Hepatocyte (in vitro differentiated cells): Measurements from ENCODE around the gene RUBCN. TPM values are rescaled to one million over a fixed set of nuclear protein-coding genes. Genes with fewer than 3 reads are reported as not detected.

Source experiments
- DNase-seq: peaks from one replicate; pipeline ENCODE4 v3.0.0-alpha.2; 2016; ENCODE audit warnings: low spot score
- H2AFZ ChIP-seq: fragments of 200-600 bp; sonication (generic); 2 replicates; pipeline ENCODE4 v1.6.0; 2016; ENCODE audit warnings: antibody characterized with exemption, mild to moderate bottlenecking
- H3K27ac ChIP-seq: fragments of 200-600 bp; sonication (generic); 2 replicates; pipeline ENCODE4 v1.5.1; 2016; ENCODE audit warnings: mild to moderate bottlenecking
- H3K27me3 ChIP-seq: fragments of 200-600 bp; sonication (generic); 2 replicates; pipeline ENCODE4 v1.6.1; 2016
- H3K36me3 ChIP-seq: fragments of 200-600 bp; sonication (generic); replicated peaks from 2 replicates; pipeline ENCODE4 v1.5.1; 2016; ENCODE audit warnings: low read depth; ENCODE audit not compliant: insufficient read depth
- H3K4me1 ChIP-seq: fragments of 200-600 bp; sonication (generic); 2 replicates; pipeline ENCODE4 v1.5.1; 2016; ENCODE audit warnings: mild to moderate bottlenecking, moderate library complexity; ENCODE audit not compliant: insufficient read depth
- H3K4me2 ChIP-seq: fragments of 200-600 bp; sonication (generic); 2 replicates; pipeline ENCODE4 v1.6.0; 2016
- H3K4me3 ChIP-seq: fragments of 200-600 bp; sonication (generic); 2 replicates; pipeline ENCODE4 v1.5.1; 2016; ENCODE audit warnings: mild to moderate bottlenecking
- H3K79me2 ChIP-seq: fragments of 200-600 bp; sonication (generic); 2 replicates; pipeline ENCODE4 v1.6.0; 2017; ENCODE audit warnings: mild to moderate bottlenecking
- H3K9me2 ChIP-seq: fragments of 200-600 bp; sonication (generic); replicated peaks from 2 replicates; pipeline ENCODE4 v1.6.0; 2017; ENCODE audit warnings: mild to moderate bottlenecking; ENCODE audit not compliant: insufficient read depth
- H3K9me3 ChIP-seq: fragments of 200-600 bp; sonication (generic); 2 replicates; pipeline ENCODE4 v1.5.1; 2016; ENCODE audit warnings: low read depth, mild to moderate bottlenecking
- H4K20me1 ChIP-seq: fragments of 200-600 bp; sonication (generic); 2 replicates; pipeline ENCODE4 v1.6.0; 2016; ENCODE audit warnings: mild to moderate bottlenecking; ENCODE audit not compliant: insufficient read depth, poor library complexity, severe bottlenecking
- EZH2 ChIP-seq: fragments of 200-600 bp; sonication (generic); IDR thresholded peaks from 2 replicates; pipeline ENCODE4 v1.6.1; 2016; ENCODE audit warnings: antibody characterized with exemption, mild to moderate bottlenecking, borderline replicate concordance
- EZH2phosphoT487 ChIP-seq: fragments of 200-600 bp; sonication (generic); IDR thresholded peaks from one replicate; pipeline ENCODE4 v1.6.1; 2018; ENCODE audit warnings: antibody characterized with exemption, mild to moderate bottlenecking, low read depth, moderate library complexity; ENCODE audit not compliant: unreplicated experiment, severe bottlenecking
- WGBS: methylation state at CpG from one replicate; pipeline ENCODE4 v1.1.6; 2016; ENCODE audit warnings: low lambda C conversion rate; ENCODE audit errors: missing lambda C conversion rate; 5-methylcytosine and 5-hydroxymethylcytosine counted together
- polyA plus RNA-seq: library from polyadenylated mRNA; unstranded; fragments of >200 nt; fragmentation: Nextera tagmentation; extraction: Ambion mirVana; gene quantifications from 2 replicates; pipeline ENCODE4 v1.2.1, GENCODE V29; 2016
- total RNA-seq: library from RNA; depleted of rRNA; stranded (reverse); fragments of >200 nt; gene quantifications from 2 replicates; pipeline ENCODE4 v1.2.3, GENCODE V29; 2014
- TF ChIP-seq, protein P1 (sequence below): fragments of 200-600 bp; sonication (generic); IDR thresholded peaks from 2 replicates; pipeline ENCODE4 v1.5.1; 2016; ENCODE audit warnings: antibody characterized with exemption, mild to moderate bottlenecking; ENCODE audit not compliant: poor library complexity

RUBCN gene
- total and polyA plus RNA-seq, 2 experiments from 2014 or later = 7.2 to 11.0 TPM

DNA sequence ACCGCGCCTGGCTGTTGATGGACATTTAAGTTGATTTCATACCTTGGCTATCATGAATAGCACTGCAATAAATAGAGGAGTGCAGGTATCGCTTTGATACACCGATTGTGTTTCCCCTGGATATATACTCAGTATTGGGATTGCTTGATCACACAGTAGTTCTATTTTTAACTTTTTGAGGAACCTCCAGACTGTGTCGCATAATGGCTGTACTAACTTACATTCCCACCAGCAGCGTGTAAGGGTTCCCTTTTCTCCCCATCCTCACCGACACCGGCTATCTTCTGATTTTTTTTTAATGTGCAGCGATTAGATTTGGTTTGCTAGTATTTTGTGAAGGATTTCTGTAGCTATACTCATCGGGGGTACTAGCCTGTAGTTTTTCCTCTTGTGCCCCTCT lies 16.0 kb downstream of the RUBCN start:
- 90% methylated on average over 10 of the region's 10 CpGs for WGBS

DNA sequence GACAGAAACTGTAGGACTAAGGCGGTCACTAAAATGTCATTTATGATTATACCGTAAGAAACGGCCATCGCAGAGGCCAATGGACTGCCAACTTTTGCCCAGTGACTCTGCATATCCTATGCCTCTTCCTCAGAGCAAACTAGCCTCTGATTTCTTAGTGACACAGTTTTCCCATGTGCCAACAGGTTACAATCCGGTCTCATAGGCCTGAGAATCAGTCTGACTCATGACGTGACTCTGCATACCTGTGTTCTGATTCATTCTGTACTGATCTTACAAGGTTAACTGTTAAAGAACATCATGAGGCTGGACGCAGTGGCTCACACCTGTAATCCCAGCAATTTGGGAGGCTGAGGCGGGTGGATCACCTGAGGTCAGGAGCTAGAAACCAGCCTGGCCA lies 17.8 kb downstream of the RUBCN start:
- H3K4me1 ChIP-seq = no peaks in the 10 kb centered on the region
- no peaks in the 10 kb centered on the region for H4K20me1 ChIP-seq
- peaks cover 8% of the 10 kb centered on the region for H3K79me2 ChIP-seq
- TF ChIP-seq, protein P1, sequence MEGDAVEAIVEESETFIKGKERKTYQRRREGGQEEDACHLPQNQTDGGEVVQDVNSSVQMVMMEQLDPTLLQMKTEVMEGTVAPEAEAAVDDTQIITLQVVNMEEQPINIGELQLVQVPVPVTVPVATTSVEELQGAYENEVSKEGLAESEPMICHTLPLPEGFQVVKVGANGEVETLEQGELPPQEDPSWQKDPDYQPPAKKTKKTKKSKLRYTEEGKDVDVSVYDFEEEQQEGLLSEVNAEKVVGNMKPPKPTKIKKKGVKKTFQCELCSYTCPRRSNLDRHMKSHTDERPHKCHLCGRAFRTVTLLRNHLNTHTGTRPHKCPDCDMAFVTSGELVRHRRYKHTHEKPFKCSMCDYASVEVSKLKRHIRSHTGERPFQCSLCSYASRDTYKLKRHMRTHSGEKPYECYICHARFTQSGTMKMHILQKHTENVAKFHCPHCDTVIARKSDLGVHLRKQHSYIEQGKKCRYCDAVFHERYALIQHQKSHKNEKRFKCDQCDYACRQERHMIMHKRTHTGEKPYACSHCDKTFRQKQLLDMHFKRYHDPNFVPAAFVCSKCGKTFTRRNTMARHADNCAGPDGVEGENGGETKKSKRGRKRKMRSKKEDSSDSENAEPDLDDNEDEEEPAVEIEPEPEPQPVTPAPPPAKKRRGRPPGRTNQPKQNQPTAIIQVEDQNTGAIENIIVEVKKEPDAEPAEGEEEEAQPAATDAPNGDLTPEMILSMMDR = no peak
- TF ChIP-seq EZH2 = no peak
- TF ChIP-seq EZH2phosphoT487 = no peak
- WGBS = 71% methylated on average over 8 of the region's 8 CpGs
- H3K9me3 ChIP-seq = peaks cover 8% of the 10 kb centered on the region
- H3K27ac ChIP-seq = peak overlapping the region; percentile 79
- no peak overlapping the region for H3K4me2 ChIP-seq
- no peaks in the 10 kb centered on the region for H3K9me2 ChIP-seq
- no peaks in the 10 kb centered on the region for H3K27me3 ChIP-seq
- H3K4me3 ChIP-seq = no peak overlapping the region
- H2AFZ ChIP-seq = no peak overlapping the region
- no peaks in the 10 kb centered on the region for H3K36me3 ChIP-seq
- DNase-seq = peak; percentile 78

More for the DNA sequence above, 16.0 kb downstream of the RUBCN start:
- Histone ChIP-seq H3K9me3 (peaks cover 8% of the 10 kb centered on the region), H3K27me3 (no peaks in the 10 kb centered on the region), H3K4me2 (no peak overlapping the region), H3K27ac (no peak overlapping the region), H3K4me3 (no peak overlapping the region), H2AFZ (no peak overlapping the region), H3K36me3 (no peaks in the 10 kb centered on the region), H3K79me2 (peaks cover 8% of the 10 kb centered on the region), H3K4me1 (no peaks in the 10 kb centered on the region), H3K9me2 (no peaks in the 10 kb centered on the region), H4K20me1 (no peaks in the 10 kb centered on the region)
- TF ChIP-seq EZH2phosphoT487 (no peak), EZH2 (no peak)
- TF ChIP-seq, protein P1 = no peak
- no peak for DNase-seq

DNA sequence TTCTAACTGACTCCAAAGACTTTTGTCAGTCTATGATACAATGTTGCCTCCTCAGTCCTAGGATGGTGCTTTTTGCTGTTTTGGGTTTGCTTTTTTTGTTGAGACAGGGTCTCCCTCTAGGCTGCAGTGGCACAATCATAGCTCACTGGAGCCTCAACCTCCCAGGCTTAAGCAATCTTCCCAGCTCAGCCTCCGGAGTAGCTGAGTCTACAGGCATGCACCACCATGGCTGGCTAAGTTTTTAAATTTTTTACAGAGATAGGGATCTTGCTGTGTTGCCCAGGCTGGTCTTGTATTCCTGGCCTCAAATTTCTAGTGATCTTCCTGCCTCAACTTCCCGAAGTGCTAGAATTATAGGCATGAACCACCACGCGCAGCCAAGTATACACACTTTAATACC lies 22.5 kb downstream of the RUBCN start:
- Histone ChIP-seq H3K27me3 (no peaks in the 10 kb centered on the region), H3K9me2 (no peaks in the 10 kb centered on the region), H3K9me3 (no peaks in the 10 kb centered on the region), H3K4me1 (no peaks in the 10 kb centered on the region), H3K36me3 (no peaks in the 10 kb centered on the region), H4K20me1 (no peaks in the 10 kb centered on the region), H3K4me3 (no peak overlapping the region), H3K79me2 (no peaks in the 10 kb centered on the region), H3K27ac (no peak overlapping the region), H3K4me2 (no peak overlapping the region), H2AFZ (no peak overlapping the region)
- no peak for DNase-seq
- TF ChIP-seq EZH2 = no peak
- TF ChIP-seq EZH2phosphoT487 = no peak
- TF ChIP-seq, protein P1 = no peak
- WGBS = 67% methylated on average over 4 of the region's 4 CpGs

DNA sequence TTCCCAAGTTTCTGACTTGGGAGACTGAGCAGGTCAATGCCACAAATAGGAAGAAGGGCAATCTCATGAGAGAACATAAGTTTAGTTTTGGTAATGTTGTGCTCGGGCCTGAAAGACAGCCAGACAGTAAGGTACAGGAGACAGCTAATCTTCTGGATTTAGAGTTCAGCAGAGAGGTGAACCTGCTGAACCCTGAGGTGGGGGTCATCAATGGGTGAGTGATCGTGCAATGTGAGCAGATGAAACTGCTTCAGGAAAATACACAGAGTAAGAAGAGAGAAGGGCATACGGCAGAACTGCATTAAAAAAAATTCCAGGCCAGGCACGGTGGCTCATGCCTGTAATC lies 23.3 kb downstream of the RUBCN start:
- 84% methylated on average over 4 of the region's 4 CpGs for WGBS
- H3K79me2 ChIP-seq = no peaks in the 10 kb centered on the region
- H3K9me3 ChIP-seq = no peaks in the 10 kb centered on the region
- H3K27ac ChIP-seq = peak overlapping the region; percentile 64
- no peaks in the 10 kb centered on the region for H4K20me1 ChIP-seq
- H3K4me2 ChIP-seq = no peak overlapping the region
- no peak overlapping the region for H2AFZ ChIP-seq
- H3K9me2 ChIP-seq = no peaks in the 10 kb centered on the region
- no peaks in the 10 kb centered on the region for H3K36me3 ChIP-seq
- H3K27me3 ChIP-seq = no peaks in the 10 kb centered on the region
- no peak for DNase-seq
- no peak overlapping the region for H3K4me3 ChIP-seq
- no peaks in the 10 kb centered on the region for H3K4me1 ChIP-seq
- no peak for TF ChIP-seq EZH2
- TF ChIP-seq, protein P1 = no peak
- TF ChIP-seq EZH2phosphoT487 = no peak
